ENCODE data around the gene NXPH4.

DNA sequence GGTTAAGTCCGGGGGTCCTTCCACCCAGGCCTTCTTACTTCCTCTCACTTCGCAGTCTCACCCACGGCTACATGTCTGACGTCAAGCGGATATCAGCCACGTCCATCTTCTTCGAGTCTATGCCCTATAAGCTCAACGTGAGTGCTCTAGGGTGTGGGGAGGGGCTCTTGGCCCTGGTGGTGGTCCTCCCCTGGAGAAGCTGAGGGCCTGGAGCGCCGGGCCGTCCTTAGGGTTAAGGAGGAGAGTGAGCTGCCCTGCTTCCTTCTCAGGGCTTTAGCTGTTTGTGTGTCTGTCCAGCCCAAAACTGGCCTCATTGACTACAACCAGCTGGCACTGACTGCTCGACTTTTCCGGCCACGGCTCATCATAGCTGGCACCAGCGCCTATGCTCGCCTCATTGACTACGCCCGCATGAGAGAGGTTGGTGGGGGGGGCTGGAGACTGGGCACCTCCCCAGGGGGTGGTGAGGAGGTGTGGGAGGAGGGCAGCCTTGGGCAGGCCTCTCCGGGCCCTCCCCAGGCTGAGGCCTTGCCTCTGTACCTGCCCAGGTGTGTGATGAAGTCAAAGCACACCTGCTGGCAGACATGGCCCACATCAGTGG is 15.7 kb downstream of the NXPH4 start:
- TF ChIP-seq, protein P1, sequence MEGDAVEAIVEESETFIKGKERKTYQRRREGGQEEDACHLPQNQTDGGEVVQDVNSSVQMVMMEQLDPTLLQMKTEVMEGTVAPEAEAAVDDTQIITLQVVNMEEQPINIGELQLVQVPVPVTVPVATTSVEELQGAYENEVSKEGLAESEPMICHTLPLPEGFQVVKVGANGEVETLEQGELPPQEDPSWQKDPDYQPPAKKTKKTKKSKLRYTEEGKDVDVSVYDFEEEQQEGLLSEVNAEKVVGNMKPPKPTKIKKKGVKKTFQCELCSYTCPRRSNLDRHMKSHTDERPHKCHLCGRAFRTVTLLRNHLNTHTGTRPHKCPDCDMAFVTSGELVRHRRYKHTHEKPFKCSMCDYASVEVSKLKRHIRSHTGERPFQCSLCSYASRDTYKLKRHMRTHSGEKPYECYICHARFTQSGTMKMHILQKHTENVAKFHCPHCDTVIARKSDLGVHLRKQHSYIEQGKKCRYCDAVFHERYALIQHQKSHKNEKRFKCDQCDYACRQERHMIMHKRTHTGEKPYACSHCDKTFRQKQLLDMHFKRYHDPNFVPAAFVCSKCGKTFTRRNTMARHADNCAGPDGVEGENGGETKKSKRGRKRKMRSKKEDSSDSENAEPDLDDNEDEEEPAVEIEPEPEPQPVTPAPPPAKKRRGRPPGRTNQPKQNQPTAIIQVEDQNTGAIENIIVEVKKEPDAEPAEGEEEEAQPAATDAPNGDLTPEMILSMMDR (conservative IDR thresholded peaks at IDR 0.05; ENCODE audit: low read length): no peak
- TF ChIP-seq EZH2phosphoT487 (IDR thresholded peaks at IDR 0.05; ENCODE audit: borderline replicate concordance, low read depth, low read length): no peak
